Measurements from ENCODE around the gene ARHGEF11. TPM values are rescaled to one million over a fixed set of nuclear protein-coding genes. Genes with fewer than 3 reads are reported as not detected.

ARHGEF11 gene
- total RNA-seq, 3 donors from 2014 or later, result 31.1 to 50.4 (median 33.1) TPM

DNA sequence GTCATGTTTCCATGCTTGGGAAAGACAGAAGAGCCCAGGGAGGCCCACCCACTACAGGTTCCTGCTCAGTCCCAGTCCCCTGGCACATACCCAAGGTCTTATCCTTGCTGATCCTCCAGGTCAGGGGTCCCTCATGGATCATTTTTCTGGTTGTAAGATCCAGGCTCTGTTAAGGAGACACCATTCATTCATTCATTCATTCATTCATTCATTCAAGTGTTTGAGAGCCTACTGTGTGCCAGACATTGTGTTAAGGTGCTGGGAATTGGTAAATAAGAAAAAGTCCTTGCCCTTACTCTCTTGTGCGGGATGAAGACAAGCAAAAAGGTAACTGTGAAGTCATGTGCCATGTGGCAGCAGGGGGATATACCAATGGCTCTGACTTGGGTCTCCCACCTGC is 101.3 kb downstream of the ARHGEF11 start:
- no peak for TF ChIP-seq POLR2A (IDR thresholded peaks at IDR 0.05)
- TF ChIP-seq, protein P1, sequence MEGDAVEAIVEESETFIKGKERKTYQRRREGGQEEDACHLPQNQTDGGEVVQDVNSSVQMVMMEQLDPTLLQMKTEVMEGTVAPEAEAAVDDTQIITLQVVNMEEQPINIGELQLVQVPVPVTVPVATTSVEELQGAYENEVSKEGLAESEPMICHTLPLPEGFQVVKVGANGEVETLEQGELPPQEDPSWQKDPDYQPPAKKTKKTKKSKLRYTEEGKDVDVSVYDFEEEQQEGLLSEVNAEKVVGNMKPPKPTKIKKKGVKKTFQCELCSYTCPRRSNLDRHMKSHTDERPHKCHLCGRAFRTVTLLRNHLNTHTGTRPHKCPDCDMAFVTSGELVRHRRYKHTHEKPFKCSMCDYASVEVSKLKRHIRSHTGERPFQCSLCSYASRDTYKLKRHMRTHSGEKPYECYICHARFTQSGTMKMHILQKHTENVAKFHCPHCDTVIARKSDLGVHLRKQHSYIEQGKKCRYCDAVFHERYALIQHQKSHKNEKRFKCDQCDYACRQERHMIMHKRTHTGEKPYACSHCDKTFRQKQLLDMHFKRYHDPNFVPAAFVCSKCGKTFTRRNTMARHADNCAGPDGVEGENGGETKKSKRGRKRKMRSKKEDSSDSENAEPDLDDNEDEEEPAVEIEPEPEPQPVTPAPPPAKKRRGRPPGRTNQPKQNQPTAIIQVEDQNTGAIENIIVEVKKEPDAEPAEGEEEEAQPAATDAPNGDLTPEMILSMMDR (IDR thresholded peaks at IDR 0.05), result no peak
- TF ChIP-seq POLR2AphosphoS5 (IDR thresholded peaks at IDR 0.05), result no peak
- no peak for DNase-seq (ENCODE audit: low spot score in 2 of 2)
- Histone ChIP-seq H3K36me3 (peaks cover 14% of the 10 kb centered on the region), H3K9me3 (no peaks in the 10 kb centered on the region), H3K27ac (no peak overlapping the region), H3K27me3 (no peaks in the 10 kb centered on the region), H3K4me3 (no peak overlapping the region), H3K4me1 (no peaks in the 10 kb centered on the region)
- intact Hi-C loops (cut with DNase I; ENCODE audit: low total_unique reads), result no loop called here

DNA sequence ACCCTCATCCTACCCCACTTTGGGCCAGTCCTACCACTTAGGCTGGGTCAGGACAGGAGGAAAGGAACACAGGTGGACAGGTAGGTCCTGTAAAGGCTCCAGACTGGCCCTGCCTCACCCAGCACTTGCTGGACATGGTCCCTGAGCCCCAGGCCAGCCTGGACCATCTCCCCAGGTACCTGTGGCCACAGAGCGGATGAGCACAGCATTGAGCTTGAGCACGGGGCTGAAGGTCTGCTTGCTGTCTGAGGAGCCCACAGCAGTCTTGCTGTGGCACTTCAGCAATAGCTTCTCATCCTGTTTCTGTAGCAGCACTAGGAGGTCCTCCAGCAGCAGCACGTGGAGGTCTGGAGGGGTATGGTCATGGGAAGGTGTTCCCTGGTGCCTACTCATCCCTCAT is 101.8 kb downstream of the ARHGEF11 start:
- no peak for DNase-seq (ENCODE audit: low spot score in 2 of 2)
- TF ChIP-seq POLR2AphosphoS5 (IDR thresholded peaks at IDR 0.05) (no peak), POLR2A (IDR thresholded peaks at IDR 0.05) (no peak)
- TF ChIP-seq, protein P1 (IDR thresholded peaks at IDR 0.05), result no peak

GRCh38 chr1:156942576-156942975 is 103.0 kb downstream of the ARHGEF11 start:
- Histone ChIP-seq H3K4me3 (no peak overlapping the region), H3K27me3 (no peaks in the 10 kb centered on the region), H3K9me3 (no peaks in the 10 kb centered on the region), H3K4me1 (no peaks in the 10 kb centered on the region), H3K36me3 (peaks cover 14% of the 10 kb centered on the region), H3K27ac (no peak overlapping the region)
- TF ChIP-seq, protein P1 (IDR thresholded peaks at IDR 0.05), result no peak
- TF ChIP-seq POLR2AphosphoS5 (IDR thresholded peaks at IDR 0.05) (no peak), POLR2A (IDR thresholded peaks at IDR 0.05) (no peak)
- no peak for DNase-seq (ENCODE audit: low spot score in 2 of 2)
- intact Hi-C loops (cut with DNase I; ENCODE audit: low total_unique reads), result no loop called here

More for the DNA sequence above, 101.8 kb downstream of the ARHGEF11 start:
- no peaks in the 10 kb centered on the region for H3K27me3 ChIP-seq
- H3K4me3 ChIP-seq, result no peak overlapping the region
- H3K4me1 ChIP-seq, result no peaks in the 10 kb centered on the region
- H3K27ac ChIP-seq, result no peak overlapping the region
- H3K36me3 ChIP-seq, result peaks cover 14% of the 10 kb centered on the region
- intact Hi-C loops (cut with DNase I; ENCODE audit: low total_unique reads), result no loop called here
- no peaks in the 10 kb centered on the region for H3K9me3 ChIP-seq

GRCh38 chr1:156942176-156942575 is 103.4 kb downstream of the ARHGEF11 start:
- H3K9me3 ChIP-seq, result no peaks in the 10 kb centered on the region

DNA sequence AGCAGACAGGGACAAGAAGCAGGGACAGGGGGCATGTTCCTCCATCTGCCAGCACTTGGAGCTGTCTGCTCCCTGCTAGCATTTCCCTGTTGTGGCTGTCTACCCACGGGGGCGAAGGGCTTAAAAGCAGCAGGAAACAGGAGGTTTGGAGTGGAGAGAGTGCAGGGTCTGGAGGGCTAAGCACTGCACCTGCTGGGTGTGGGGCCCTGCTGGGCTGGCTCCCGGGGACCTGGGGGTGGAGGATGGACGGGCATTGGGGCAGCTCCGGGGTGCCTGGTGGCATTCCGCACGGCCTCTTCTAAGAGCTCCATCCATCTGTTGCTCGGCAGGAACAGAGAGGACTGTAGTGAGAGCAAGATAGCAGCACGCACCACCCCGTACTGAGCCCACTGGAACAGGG is 103.9 kb downstream of the ARHGEF11 start:
- H3K27ac ChIP-seq, result no peak overlapping the region
- H3K36me3 ChIP-seq, result peaks cover 9% of the 10 kb centered on the region
- no peaks in the 10 kb centered on the region for H3K9me3 ChIP-seq
- TF ChIP-seq, protein P1 (IDR thresholded peaks at IDR 0.05), result no peak
- TF ChIP-seq POLR2A (IDR thresholded peaks at IDR 0.05) (no peak), POLR2AphosphoS5 (IDR thresholded peaks at IDR 0.05) (no peak)
- intact Hi-C loops (cut with DNase I; ENCODE audit: low total_unique reads), result no loop called here
- H3K4me1 ChIP-seq, result no peaks in the 10 kb centered on the region
- no peaks in the 10 kb centered on the region for H3K27me3 ChIP-seq
- no peak for DNase-seq (ENCODE audit: low spot score in 2 of 2)
- no peak overlapping the region for H3K4me3 ChIP-seq

More at GRCh38 chr1:156942176-156942575, 103.4 kb downstream of the ARHGEF11 start:
- TF ChIP-seq POLR2AphosphoS5 (IDR thresholded peaks at IDR 0.05) (no peak), POLR2A (IDR thresholded peaks at IDR 0.05) (no peak)
- TF ChIP-seq, protein P1 (IDR thresholded peaks at IDR 0.05), result no peak
- DNase-seq (ENCODE audit: low spot score in 2 of 2), result no peak
- peaks cover 14% of the 10 kb centered on the region for H3K36me3 ChIP-seq
- no peak overlapping the region for H3K27ac ChIP-seq
- H3K4me1 ChIP-seq, result no peaks in the 10 kb centered on the region
- H3K4me3 ChIP-seq, result no peak overlapping the region
- H3K27me3 ChIP-seq, result no peaks in the 10 kb centered on the region
- intact Hi-C loops (cut with DNase I; ENCODE audit: low total_unique reads), result no loop called here
